Astrocyte (in vitro differentiated cells and primary cell): ENCODE results near the gene TAS1R1.

ENCODE experiments used
- EZH2 ChIP-seq: IDR thresholded peaks from 2 replicates; pipeline ENCODE4 v1.6.1; 2012; ENCODE audit warnings: mild to moderate bottlenecking, low read length, inconsistent platforms; ENCODE audit not compliant: insufficient read depth
- TF ChIP-seq, protein P1 (sequence below): IDR thresholded peaks from 2 replicates; pipeline ENCODE4 v1.5.1; 2011; ENCODE audit warnings: low read depth, mild to moderate bottlenecking, inconsistent platforms, low read length, moderate library complexity; ENCODE audit not compliant: insufficient read depth

- TF ChIP-seq, protein P1, sequence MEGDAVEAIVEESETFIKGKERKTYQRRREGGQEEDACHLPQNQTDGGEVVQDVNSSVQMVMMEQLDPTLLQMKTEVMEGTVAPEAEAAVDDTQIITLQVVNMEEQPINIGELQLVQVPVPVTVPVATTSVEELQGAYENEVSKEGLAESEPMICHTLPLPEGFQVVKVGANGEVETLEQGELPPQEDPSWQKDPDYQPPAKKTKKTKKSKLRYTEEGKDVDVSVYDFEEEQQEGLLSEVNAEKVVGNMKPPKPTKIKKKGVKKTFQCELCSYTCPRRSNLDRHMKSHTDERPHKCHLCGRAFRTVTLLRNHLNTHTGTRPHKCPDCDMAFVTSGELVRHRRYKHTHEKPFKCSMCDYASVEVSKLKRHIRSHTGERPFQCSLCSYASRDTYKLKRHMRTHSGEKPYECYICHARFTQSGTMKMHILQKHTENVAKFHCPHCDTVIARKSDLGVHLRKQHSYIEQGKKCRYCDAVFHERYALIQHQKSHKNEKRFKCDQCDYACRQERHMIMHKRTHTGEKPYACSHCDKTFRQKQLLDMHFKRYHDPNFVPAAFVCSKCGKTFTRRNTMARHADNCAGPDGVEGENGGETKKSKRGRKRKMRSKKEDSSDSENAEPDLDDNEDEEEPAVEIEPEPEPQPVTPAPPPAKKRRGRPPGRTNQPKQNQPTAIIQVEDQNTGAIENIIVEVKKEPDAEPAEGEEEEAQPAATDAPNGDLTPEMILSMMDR = no peak
- no peak for TF ChIP-seq EZH2
Measured at GRCh38 chr1:6587261-6588005, 32.3 kb downstream of the TAS1R1 start.
